DND-41 (cell line): ENCODE results near the gene SRGAP3.
A peak's percentile ranks its signal among the peaks of the same experiment; 100 is the strongest.

Experiments
- ATAC-seq: fragments of 200-7000 bp; cut with Tn5 transposase; 3 replicates; pipeline ENCODE4 v1.9.1; 2021; ENCODE audit warnings: low read depth; ENCODE audit not compliant: insufficient read depth
- DNase-seq: peaks from one replicate; pipeline ENCODE4 v3.0.0-alpha.2; 2020
- H2AFZ ChIP-seq: 2 replicates; pipeline ENCODE4 v1.6.0; 2012; ENCODE audit warnings: low read depth, low read length
- H3K27ac ChIP-seq: 2 replicates; pipeline ENCODE4 v1.5.1; 2012; ENCODE audit warnings: low read length, inconsistent platforms
- H3K27me3 ChIP-seq: fragments of 200-600 bp; sonication (generic); 2 replicates; pipeline ENCODE4 v1.6.0; 2012; ENCODE audit warnings: low read length, mild to moderate bottlenecking, inconsistent platforms; ENCODE audit not compliant: insufficient read depth, poor library complexity
- H3K36me3 ChIP-seq: 2 replicates; pipeline ENCODE4 v1.5.1; 2012; ENCODE audit warnings: low read length, inconsistent platforms; ENCODE audit not compliant: insufficient read depth
- H3K4me1 ChIP-seq: 2 replicates; pipeline ENCODE4 v1.5.1; 2012; ENCODE audit warnings: mild to moderate bottlenecking, low read length; ENCODE audit not compliant: insufficient read depth
- H3K4me2 ChIP-seq: 2 replicates; pipeline ENCODE4 v1.6.0; 2012; ENCODE audit warnings: mild to moderate bottlenecking, moderate library complexity, low read length, inconsistent platforms; ENCODE audit not compliant: insufficient read depth
- H3K4me3 ChIP-seq, 2 experiments: fragments of 200-600 bp in 1 of 2; shearing (Covaris generic) in 1 of 2; 2 replicates each; pipeline ENCODE4 v1.5.1; 2012 to 2016; ENCODE audit warnings: inconsistent platforms in 2 of 2, low read length in 2 of 2, mild to moderate bottlenecking in 2 of 2, low read depth in 1 of 2, moderate library complexity in 1 of 2
- H3K79me2 ChIP-seq: 2 replicates; pipeline ENCODE4 v1.6.0; 2012; ENCODE audit warnings: low read length, inconsistent platforms; ENCODE audit not compliant: insufficient read depth
- H3K9ac ChIP-seq: 2 replicates; pipeline ENCODE4 v1.6.0; 2012; ENCODE audit warnings: low read depth, mild to moderate bottlenecking, inconsistent platforms, low read length, moderate library complexity
- H3K9me3 ChIP-seq: 2 replicates; pipeline ENCODE4 v1.5.1; 2012; ENCODE audit warnings: low read length, moderate library complexity, mild to moderate bottlenecking, inconsistent platforms; ENCODE audit not compliant: insufficient read depth, severe bottlenecking
- H4K20me1 ChIP-seq: 2 replicates; pipeline ENCODE4 v1.6.0; 2012; ENCODE audit warnings: low read length; ENCODE audit not compliant: insufficient read depth
- CTCF ChIP-seq: IDR thresholded peaks from 2 replicates; pipeline ENCODE4 v1.5.1; 2012; ENCODE audit warnings: borderline replicate concordance, low read length, moderate library complexity, mild to moderate bottlenecking; ENCODE audit not compliant: poor library complexity, severe bottlenecking; ENCODE audit errors: extremely low read depth
- EZH2 ChIP-seq: IDR thresholded peaks from 3 replicates; pipeline ENCODE4 v1.6.1; 2012; ENCODE audit warnings: borderline replicate concordance, low read depth, mild to moderate bottlenecking, moderate library complexity, low read length, inconsistent platforms; ENCODE audit not compliant: severe bottlenecking

The SRGAP3 gene

DNA sequence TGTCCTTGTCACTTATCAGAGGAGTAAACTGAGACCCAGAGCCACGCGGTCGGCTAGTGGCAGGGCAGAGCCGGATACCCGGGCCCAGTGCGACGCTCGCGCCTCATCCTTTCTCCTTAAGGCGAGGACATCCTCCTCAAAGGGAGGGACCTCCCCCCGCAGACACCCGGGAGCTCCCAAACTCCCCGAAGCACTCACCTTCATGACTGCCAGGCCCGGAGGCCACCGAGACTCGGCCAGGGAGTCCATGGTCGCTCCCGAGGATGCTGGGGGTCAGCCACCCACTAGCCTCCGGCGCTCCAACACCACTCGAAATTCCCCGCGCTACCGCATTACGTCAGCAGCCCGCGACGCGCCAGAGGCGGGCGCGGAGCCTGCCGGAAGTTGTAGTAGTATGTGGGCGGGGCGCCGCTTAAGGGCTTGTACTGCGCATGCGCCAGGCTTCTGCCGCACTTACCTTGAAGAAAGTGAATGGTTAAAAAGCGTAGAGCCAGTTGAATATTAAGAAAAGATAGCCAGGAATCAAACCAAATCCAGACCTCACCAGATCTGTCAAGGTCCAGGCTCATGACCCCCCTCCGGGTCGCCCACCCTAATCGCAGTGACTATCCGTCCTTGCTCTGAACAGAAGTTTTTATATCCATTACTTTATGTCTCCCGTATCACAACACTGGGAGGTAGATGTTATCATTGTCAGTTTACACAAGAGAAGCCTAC is 286.2 kb downstream of the SRGAP3 start, which contains the start of gene RAD18:
Gene RAD18 (minus strand): TSS at position 336 of the 717 bp plus-strand sequence. CDS start 87 bp downstream, at position 249.
- Histone ChIP-seq H3K36me3 (peaks cover 16% of the 10 kb centered on the region), H3K4me2 (peak within 1 kb of the TSS; percentile 85), H3K27me3 (no peaks in the 10 kb centered on the region), H3K4me3 (peak within 1 kb of the TSS; percentile 82 to 88), H3K9me3 (no peaks in the 10 kb centered on the region), H4K20me1 (peaks cover 11% of the 10 kb centered on the region; the same call in 1 of the 2 replicates), H3K4me1 (peaks cover 36% of the 10 kb centered on the region), H3K79me2 (peaks cover 50% of the 10 kb centered on the region), H3K9ac (peak within 1 kb of the TSS; percentile 68), H2AFZ (peak within 1 kb of the TSS; percentile 81), H3K27ac (peak within 1 kb of the TSS; percentile 74)
- no peak for TF ChIP-seq EZH2
- TF ChIP-seq CTCF: no peak
- peak; percentile 91 for ATAC-seq
- DNase-seq: peak; percentile 92

DNA sequence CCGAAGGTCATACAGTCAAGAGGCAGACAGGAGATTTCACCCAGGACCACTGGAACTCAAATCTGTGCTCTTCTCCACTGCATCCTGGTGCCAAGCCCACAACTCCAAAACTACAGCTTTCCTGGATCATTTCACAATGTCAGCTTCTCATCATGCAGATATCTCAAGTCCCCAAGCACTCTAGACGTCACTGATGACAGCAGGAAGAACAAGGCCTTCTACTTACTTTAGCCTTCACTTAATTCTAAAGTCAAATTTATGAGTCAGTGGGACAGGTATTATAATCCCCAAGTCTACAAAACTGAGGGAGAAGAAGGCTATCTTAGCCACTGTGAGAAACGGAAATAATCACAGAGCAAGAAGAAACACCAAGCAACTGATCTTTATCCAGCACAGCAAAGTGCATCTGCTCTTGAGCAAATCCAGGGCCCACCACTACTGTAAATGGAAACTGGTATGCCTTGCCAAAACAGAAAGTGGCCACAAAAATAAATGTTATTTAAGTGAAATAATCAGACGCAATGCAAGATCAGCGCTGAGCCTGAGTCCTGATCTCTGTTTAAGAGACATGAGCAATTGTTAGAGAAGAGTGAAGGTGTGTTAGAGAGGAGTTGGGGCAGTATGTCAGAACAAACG is 287.1 kb downstream of the SRGAP3 start:
- Histone ChIP-seq H3K9ac (peak overlapping the region; percentile 68), H3K27ac (peak overlapping the region; percentile 74), H3K4me3 (peak overlapping the region; percentile 82 to 88), H3K79me2 (peaks cover 59% of the 10 kb centered on the region), H2AFZ (peak overlapping the region; percentile 81), H4K20me1 (peaks cover 16% of the 10 kb centered on the region; the same call in 1 of the 2 replicates), H3K4me1 (peaks cover 36% of the 10 kb centered on the region), H3K4me2 (peak overlapping the region; percentile 85), H3K27me3 (no peaks in the 10 kb centered on the region), H3K9me3 (no peaks in the 10 kb centered on the region), H3K36me3 (peaks cover 25% of the 10 kb centered on the region)
- ATAC-seq (0 out of 3 replicates have a peak, but pooled peaks have one; percentile 27), DNase-seq (no peak)
- TF ChIP-seq EZH2 (no peak), CTCF (no peak)

DNA sequence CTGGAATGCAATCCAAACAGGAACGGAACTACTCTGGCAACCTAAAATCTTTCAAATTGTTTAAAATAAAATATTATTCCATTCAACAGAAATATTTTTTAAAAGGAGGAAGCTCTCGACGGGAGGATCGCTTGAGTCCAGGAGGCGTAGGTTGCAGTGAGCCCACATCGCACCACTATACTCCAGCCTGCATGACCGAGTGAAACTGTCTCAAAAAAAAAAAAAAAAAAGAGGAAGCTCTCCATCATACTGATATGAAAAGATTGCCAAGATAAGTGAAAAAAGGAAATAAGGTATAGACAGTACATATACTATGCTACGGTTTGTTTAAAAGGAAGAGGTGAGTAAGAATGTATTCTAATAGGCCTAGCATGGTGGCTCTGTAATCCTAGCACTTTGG is 289.8 kb downstream of the SRGAP3 start:
- H3K4me2 ChIP-seq: peak overlapping the region; percentile 85; the same call in 1 of the 2 replicates
- DNase-seq (no peak), ATAC-seq (no peak)
- no peak overlapping the region for H3K4me3 ChIP-seq
- no peak overlapping the region for H3K27ac ChIP-seq
- peaks cover 50% of the 10 kb centered on the region for H3K36me3 ChIP-seq
- no peak overlapping the region for H3K9ac ChIP-seq
- peaks cover 86% of the 10 kb centered on the region for H3K79me2 ChIP-seq
- TF ChIP-seq EZH2 (no peak), CTCF (no peak)
- peaks cover 32% of the 10 kb centered on the region; the same call in 1 of the 2 replicates for H4K20me1 ChIP-seq
- peaks cover 36% of the 10 kb centered on the region for H3K4me1 ChIP-seq
- H3K27me3 ChIP-seq: no peaks in the 10 kb centered on the region
- no peak overlapping the region for H2AFZ ChIP-seq
- H3K9me3 ChIP-seq: no peaks in the 10 kb centered on the region
